NCI-H2227 (cell line): ENCODE data around the gene WASHC1.
"Not testable (repeated sequence)": the region's sequence is repeated elsewhere in the genome, so short reads cannot be mapped to it uniquely, and the experiment has no call there.

ENCODE experiments used
- DNase-seq: peaks from one replicate; lab custom pipeline; 2025; ENCODE audit not compliant: unreplicated experiment; lab: John Stamatoyannopoulos, UW

Gene WASHC1

GRCh38 chr9:16875-17274 lies 12.4 kb downstream of the WASHC1 start:
- DNase-seq = not testable (repeated sequence)

- not testable (repeated sequence) for DNase-seq
Measured at GRCh38 chr9:14129-14809, 15.0 kb downstream of the WASHC1 start.

DNA sequence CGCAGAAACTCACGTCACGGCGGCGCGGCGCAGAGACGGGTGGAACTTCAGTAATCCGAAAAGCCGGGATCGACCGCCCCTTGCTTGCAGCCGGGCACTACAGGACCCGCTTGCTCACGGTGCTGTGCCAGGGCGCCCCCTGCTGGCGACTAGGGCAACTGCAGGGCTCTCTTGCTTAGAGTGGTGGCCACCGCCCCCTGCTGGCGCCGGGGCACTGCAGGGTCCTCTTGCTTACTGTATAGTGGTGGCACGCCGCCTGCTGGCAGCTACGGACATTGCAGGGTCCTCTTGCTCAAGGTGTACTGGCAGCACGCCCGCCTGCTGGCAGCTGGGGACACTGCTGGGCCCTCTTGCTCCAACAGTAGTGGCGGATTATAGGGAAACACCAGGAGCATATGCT lies 18.1 kb downstream of the WASHC1 start:
- not testable (repeated sequence) for DNase-seq

- DNase-seq = not testable (repeated sequence)
Measured at GRCh38 chr9:10653-11053, 18.6 kb downstream of the WASHC1 start.

GRCh38 chr9:10207-10606 lies 19.0 kb downstream of the WASHC1 start:
- not testable (repeated sequence) for DNase-seq
